GM10266 (cell line): ENCODE data around the gene PTPRT.

Source experiments
- DNase-seq: peaks from one replicate; pipeline ENCODE4 v3.0.0; 2012; ENCODE audit errors: extremely low spot score
- CTCF ChIP-seq: IDR thresholded peaks from 2 replicates; pipeline ENCODE4 v1.5.1; 2012; ENCODE audit warnings: mild to moderate bottlenecking, low read depth; ENCODE audit not compliant: control insufficient read depth, insufficient read depth; ENCODE audit errors: missing control alignments

PTPRT gene

GRCh38 chr20:42556575-42556974 is 633.1 kb downstream of the PTPRT start:
- no peak for TF ChIP-seq CTCF
- DNase-seq, result no peak

GRCh38 chr20:42553374-42553773 is 636.3 kb downstream of the PTPRT start:
- peak; percentile 18 for DNase-seq
- no peak for TF ChIP-seq CTCF

- DNase-seq, result no peak
- TF ChIP-seq CTCF, result no peak
These were observed 640.2 kb downstream of the PTPRT start for GRCh38 chr20:42549496-42549895.

GRCh38 chr20:42544926-42545325 is 644.8 kb downstream of the PTPRT start:
- no peak for TF ChIP-seq CTCF
- no peak for DNase-seq

- no peak for TF ChIP-seq CTCF
These were observed 656.9 kb downstream of the PTPRT start for GRCh38 chr20:42532831-42533230.

GRCh38 chr20:42531508-42531961 is 658.2 kb downstream of the PTPRT start:
- DNase-seq, result no peak
- no peak for TF ChIP-seq CTCF

More at GRCh38 chr20:42532831-42533230, 656.9 kb downstream of the PTPRT start:
- DNase-seq, result no peak

- DNase-seq, result peak; percentile 28
- TF ChIP-seq CTCF, result peak; percentile 50
These were observed 658.8 kb downstream of the PTPRT start for GRCh38 chr20:42530855-42531448.
